Ovary (tissue), 3 donors: ENCODE results near the gene DPEP2.

Experiments used
- EP300 ChIP-seq: sonication (generic); formaldehyde crosslinking; IDR thresholded peaks from one replicate; pipeline ENCODE4 v1.6.1; 2017; ENCODE audit warnings: antibody characterized with exemption
- TF ChIP-seq, protein P1 (sequence below), 3 donors: fragments of 450-650 bp in 2 of 3; fragments of 200-600 bp in 1 of 3; IDR thresholded peaks; one replicate each; pipeline versions ENCODE4 v1.5.1 to v1.8.0; 2016 to 2022; ENCODE audit warnings: antibody characterized with exemption in 3 of 3, mild to moderate bottlenecking in 1 of 3
- donor health status: DM: no; HTN: no; CAD: no.

DNA sequence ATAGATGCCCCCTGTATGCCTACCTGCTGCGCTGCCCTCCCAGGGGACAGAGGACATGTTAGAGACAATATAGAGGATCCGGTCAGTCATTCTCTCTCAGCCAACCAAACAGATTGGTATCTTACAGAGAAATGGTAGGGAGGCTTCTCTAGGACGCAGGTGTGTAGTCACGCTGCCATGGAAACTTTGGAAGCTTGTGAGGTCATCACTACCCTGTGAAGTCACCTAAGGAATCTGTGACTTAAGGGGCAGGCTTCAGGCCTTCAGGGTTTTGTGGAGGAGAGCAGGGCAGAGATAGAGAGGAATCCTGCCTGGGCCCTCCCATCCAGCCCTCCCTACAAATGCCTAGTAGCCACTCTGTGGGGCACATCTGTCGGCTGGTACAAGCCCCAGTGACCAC lies 16.4 kb upstream of the DPEP2 start, which contains the start of gene DPEP2NB:
- TF ChIP-seq EP300: no peak
- TF ChIP-seq, protein P1, sequence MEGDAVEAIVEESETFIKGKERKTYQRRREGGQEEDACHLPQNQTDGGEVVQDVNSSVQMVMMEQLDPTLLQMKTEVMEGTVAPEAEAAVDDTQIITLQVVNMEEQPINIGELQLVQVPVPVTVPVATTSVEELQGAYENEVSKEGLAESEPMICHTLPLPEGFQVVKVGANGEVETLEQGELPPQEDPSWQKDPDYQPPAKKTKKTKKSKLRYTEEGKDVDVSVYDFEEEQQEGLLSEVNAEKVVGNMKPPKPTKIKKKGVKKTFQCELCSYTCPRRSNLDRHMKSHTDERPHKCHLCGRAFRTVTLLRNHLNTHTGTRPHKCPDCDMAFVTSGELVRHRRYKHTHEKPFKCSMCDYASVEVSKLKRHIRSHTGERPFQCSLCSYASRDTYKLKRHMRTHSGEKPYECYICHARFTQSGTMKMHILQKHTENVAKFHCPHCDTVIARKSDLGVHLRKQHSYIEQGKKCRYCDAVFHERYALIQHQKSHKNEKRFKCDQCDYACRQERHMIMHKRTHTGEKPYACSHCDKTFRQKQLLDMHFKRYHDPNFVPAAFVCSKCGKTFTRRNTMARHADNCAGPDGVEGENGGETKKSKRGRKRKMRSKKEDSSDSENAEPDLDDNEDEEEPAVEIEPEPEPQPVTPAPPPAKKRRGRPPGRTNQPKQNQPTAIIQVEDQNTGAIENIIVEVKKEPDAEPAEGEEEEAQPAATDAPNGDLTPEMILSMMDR (IDR thresholded peaks at IDR 0.05): no peak
